ENCODE results near the gene ELAPOR1. TPM values are rescaled to one million over a fixed set of nuclear protein-coding genes. Genes with fewer than 3 reads are reported as not detected.

Gene ELAPOR1
- total and polyA plus RNA-seq, 4 donors = 0.13 to 0.42 (median 0.17) TPM; not detected in 1

DNA sequence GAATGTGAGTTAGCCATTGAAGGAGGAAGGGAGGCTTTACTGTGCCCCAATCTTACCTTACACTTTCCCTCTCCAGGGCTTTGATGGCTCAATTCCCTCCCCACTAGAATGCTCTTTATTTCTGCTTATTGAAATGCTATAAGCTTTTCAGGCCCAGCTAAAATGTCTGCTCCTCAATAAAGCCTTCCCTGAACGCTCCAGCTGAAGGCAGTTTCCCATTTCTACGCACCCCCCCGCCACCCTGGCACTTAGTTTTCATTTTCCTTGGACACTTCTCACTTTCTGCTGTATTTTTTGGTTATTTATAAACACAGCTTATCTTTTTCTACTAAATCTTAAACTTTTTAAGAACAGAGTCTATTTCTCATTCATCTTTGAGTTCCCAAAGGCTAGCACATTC is 30.4 kb upstream of the ELAPOR1 start:
- 94% methylated on average over 3 of the region's 3 CpGs for WGBS
- H3K9ac ChIP-seq (ENCODE audit: low read depth in 1 of 2, low read length in 2 of 2) = no peak overlapping the region
- DNase-seq (ENCODE audit: low spot score) = no peak
- H3K9me3 ChIP-seq (ENCODE audit: control insufficient read depth in 4 of 4, low read length in 3 of 4) = no peaks in the 10 kb centered on the region
- no peaks in the 10 kb centered on the region for H3K4me1 ChIP-seq (ENCODE audit: control insufficient read depth in 4 of 4, insufficient read depth in 4 of 4, low read length in 3 of 4)
- no peak overlapping the region for H3K27ac ChIP-seq (ENCODE audit: low read depth in 1 of 2, low read length in 2 of 2)
- H3K4me3 ChIP-seq (ENCODE audit: low read depth in 1 of 3, low read length in 3 of 3) = no peak overlapping the region
- no peak for TF ChIP-seq YY1 (IDR thresholded peaks at IDR 0.05)
- TF ChIP-seq, protein P1, sequence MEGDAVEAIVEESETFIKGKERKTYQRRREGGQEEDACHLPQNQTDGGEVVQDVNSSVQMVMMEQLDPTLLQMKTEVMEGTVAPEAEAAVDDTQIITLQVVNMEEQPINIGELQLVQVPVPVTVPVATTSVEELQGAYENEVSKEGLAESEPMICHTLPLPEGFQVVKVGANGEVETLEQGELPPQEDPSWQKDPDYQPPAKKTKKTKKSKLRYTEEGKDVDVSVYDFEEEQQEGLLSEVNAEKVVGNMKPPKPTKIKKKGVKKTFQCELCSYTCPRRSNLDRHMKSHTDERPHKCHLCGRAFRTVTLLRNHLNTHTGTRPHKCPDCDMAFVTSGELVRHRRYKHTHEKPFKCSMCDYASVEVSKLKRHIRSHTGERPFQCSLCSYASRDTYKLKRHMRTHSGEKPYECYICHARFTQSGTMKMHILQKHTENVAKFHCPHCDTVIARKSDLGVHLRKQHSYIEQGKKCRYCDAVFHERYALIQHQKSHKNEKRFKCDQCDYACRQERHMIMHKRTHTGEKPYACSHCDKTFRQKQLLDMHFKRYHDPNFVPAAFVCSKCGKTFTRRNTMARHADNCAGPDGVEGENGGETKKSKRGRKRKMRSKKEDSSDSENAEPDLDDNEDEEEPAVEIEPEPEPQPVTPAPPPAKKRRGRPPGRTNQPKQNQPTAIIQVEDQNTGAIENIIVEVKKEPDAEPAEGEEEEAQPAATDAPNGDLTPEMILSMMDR (IDR thresholded peaks at IDR 0.05; ENCODE audit: low read depth, low read length, missing input control) = no peak
- TF ChIP-seq HNF4G (IDR thresholded peaks at IDR 0.05) = no peak
- TF ChIP-seq HNF4A (conservative IDR thresholded peaks at IDR 0.05) = no peak
- TF ChIP-seq RAD21 (IDR thresholded peaks at IDR 0.05) = no peak
- TF ChIP-seq, protein P2, sequence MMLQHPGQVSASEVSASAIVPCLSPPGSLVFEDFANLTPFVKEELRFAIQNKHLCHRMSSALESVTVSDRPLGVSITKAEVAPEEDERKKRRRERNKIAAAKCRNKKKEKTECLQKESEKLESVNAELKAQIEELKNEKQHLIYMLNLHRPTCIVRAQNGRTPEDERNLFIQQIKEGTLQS (IDR thresholded peaks at IDR 0.05) = no peak
- TF ChIP-seq GABPA (IDR thresholded peaks at IDR 0.05 in 1 of 2, conservative IDR thresholded peaks at IDR 0.05 in 1 of 2) = no peak
- TF ChIP-seq RXRA (IDR thresholded peaks at IDR 0.05) = no peak
- no peak for TF ChIP-seq NR2F2 (IDR thresholded peaks at IDR 0.05)
- TF ChIP-seq, protein P3, sequence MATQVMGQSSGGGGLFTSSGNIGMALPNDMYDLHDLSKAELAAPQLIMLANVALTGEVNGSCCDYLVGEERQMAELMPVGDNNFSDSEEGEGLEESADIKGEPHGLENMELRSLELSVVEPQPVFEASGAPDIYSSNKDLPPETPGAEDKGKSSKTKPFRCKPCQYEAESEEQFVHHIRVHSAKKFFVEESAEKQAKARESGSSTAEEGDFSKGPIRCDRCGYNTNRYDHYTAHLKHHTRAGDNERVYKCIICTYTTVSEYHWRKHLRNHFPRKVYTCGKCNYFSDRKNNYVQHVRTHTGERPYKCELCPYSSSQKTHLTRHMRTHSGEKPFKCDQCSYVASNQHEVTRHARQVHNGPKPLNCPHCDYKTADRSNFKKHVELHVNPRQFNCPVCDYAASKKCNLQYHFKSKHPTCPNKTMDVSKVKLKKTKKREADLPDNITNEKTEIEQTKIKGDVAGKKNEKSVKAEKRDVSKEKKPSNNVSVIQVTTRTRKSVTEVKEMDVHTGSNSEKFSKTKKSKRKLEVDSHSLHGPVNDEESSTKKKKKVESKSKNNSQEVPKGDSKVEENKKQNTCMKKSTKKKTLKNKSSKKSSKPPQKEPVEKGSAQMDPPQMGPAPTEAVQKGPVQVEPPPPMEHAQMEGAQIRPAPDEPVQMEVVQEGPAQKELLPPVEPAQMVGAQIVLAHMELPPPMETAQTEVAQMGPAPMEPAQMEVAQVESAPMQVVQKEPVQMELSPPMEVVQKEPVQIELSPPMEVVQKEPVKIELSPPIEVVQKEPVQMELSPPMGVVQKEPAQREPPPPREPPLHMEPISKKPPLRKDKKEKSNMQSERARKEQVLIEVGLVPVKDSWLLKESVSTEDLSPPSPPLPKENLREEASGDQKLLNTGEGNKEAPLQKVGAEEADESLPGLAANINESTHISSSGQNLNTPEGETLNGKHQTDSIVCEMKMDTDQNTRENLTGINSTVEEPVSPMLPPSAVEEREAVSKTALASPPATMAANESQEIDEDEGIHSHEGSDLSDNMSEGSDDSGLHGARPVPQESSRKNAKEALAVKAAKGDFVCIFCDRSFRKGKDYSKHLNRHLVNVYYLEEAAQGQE (IDR thresholded peaks at IDR 0.05) = no peak
- no peak for TF ChIP-seq JUND (IDR thresholded peaks at IDR 0.05)
- no peaks in the 10 kb centered on the region for H3K36me3 ChIP-seq (ENCODE audit: control insufficient read depth in 4 of 4, insufficient read depth in 3 of 4, low read depth in 1 of 4, low read length in 3 of 4)
- H3K27me3 ChIP-seq (ENCODE audit: control insufficient read depth in 4 of 4, insufficient read depth in 4 of 4, low read length in 3 of 4) = no peaks in the 10 kb centered on the region

DNA sequence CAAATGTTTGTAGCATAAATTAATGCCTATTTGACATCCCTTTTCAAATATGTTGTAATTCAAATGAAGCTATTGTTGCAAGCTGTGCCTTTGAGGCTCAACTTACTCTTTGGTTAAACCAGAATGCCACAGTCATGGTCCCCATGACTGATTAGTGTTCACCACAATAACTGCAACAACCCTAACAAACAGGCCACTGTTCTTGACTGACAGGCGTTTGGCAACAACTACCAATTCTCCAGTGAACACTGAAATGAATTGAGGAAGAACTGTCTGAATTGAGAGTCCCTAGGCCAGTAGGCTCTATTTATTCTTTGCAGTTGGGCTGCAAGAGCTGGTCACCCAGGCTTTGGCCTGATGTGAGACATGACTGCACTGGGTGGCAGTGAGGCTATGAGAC is 30.0 kb upstream of the ELAPOR1 start:
- WGBS = 69% methylated on average over 1 of the region's 1 CpG
- H3K9me3 ChIP-seq (ENCODE audit: control insufficient read depth in 4 of 4, low read length in 3 of 4) = no peaks in the 10 kb centered on the region
- no peak for DNase-seq (ENCODE audit: low spot score)
- TF ChIP-seq SP1 (IDR thresholded peaks at IDR 0.05) = no peak
- no peak overlapping the region for H3K9ac ChIP-seq (ENCODE audit: low read depth in 1 of 2, low read length in 2 of 2)
- no peak overlapping the region for H3K4me3 ChIP-seq (ENCODE audit: low read depth in 1 of 3, low read length in 3 of 3)
- H3K36me3 ChIP-seq (ENCODE audit: control insufficient read depth in 4 of 4, insufficient read depth in 3 of 4, low read depth in 1 of 4, low read length in 3 of 4) = no peaks in the 10 kb centered on the region
- peaks cover 0 to 1% (median under 1%) of the 10 kb centered on the region in 4 donors for H3K4me1 ChIP-seq (ENCODE audit: control insufficient read depth in 4 of 4, insufficient read depth in 4 of 4, low read length in 3 of 4)
- H3K27ac ChIP-seq (ENCODE audit: low read depth in 1 of 2, low read length in 2 of 2) = no peak overlapping the region
- no peaks in the 10 kb centered on the region for H3K27me3 ChIP-seq (ENCODE audit: control insufficient read depth in 4 of 4, insufficient read depth in 4 of 4, low read length in 3 of 4)

Data from liver (tissue), 9 donors.